SK-N-SH (cell line): ENCODE measurements around the gene C20orf204. TPM values are rescaled to one million over a fixed set of nuclear protein-coding genes. Genes with fewer than 3 reads are reported as not detected.

Experiments
- CTCF ChIA-PET: fragments of 300-600, 350-600 bp; formaldehyde crosslinking; extraction: SDS; loops from one replicate; lab custom pipeline; 2021; lab: Yijun Ruan, JAX
- POLR2A ChIA-PET: fragments of 350-600 bp; sonication (Branson Sonifier 250); formaldehyde crosslinking; extraction: SDS; loops from one replicate; lab custom pipeline; 2020; ENCODE audit warnings: antibody characterized with exemption, inconsistent platforms; lab: Yijun Ruan, JAX
- DNase-seq: peaks from one replicate; pipeline ENCODE4 v3.0.0; 2012
- H2AFZ ChIP-seq: fragments of 200-600 bp; sonication (generic); 2 replicates; pipeline ENCODE4 v1.8.1; 2016; ENCODE audit warnings: antibody characterized with exemption, mild to moderate bottlenecking, low read depth
- H3F3A ChIP-seq: fragments of 200-600 bp; sonication (generic); replicated peaks from 2 replicates; pipeline ENCODE3; 2016; ENCODE audit warnings: antibody characterized with exemption, mild to moderate bottlenecking; ENCODE audit not compliant: insufficient read depth
- H3K27ac ChIP-seq, 2 experiments: fragments of 200-500 bp in 1 of 2; fragments of 200-600 bp in 1 of 2; sonication (Bioruptor generic) in 1 of 2; sonication (generic), shearing (Covaris generic) in 1 of 2; 2 replicates each; pipeline versions ENCODE4 v1.5.1 to v1.6.1; 2014 to 2016; ENCODE audit warnings: low read depth in 2 of 2, inconsistent platforms in 1 of 2, low read length in 1 of 2, mild to moderate bottlenecking in 1 of 2, mixed read lengths in 1 of 2
- H3K27me3 ChIP-seq: fragments of 200-600 bp; sonication (generic), shearing (Covaris generic); 2 replicates; pipeline ENCODE4 v1.6.1; 2016; ENCODE audit warnings: mixed run types; ENCODE audit not compliant: insufficient read depth
- H3K36me3 ChIP-seq, 2 experiments: fragments of 200-500 bp in 1 of 2; fragments of 200-600 bp in 1 of 2; sonication (Bioruptor generic) in 1 of 2; sonication (generic) in 1 of 2; replicated peaks in 1 of 2; 2 replicates each; pipeline versions ENCODE3 to v1.5.1; 2014 to 2016; ENCODE audit warnings: low read length in 1 of 2, mild to moderate bottlenecking in 1 of 2; ENCODE audit not compliant: insufficient read depth in 2 of 2, control insufficient read depth in 1 of 2
- H3K4me1 ChIP-seq, 2 experiments: fragments of 200-500 bp in 1 of 2; fragments of 200-600 bp in 1 of 2; sonication (Bioruptor generic) in 1 of 2; sonication (generic), shearing (Covaris generic) in 1 of 2; 2 replicates each; pipeline versions ENCODE4 v1.5.1 to v1.6.1; 2014 to 2016; ENCODE audit warnings: low read depth in 1 of 2, low read length in 1 of 2, mixed run types in 1 of 2; ENCODE audit not compliant: insufficient read depth in 2 of 2, control insufficient read depth in 1 of 2
- H3K4me2 ChIP-seq: fragments of 200-600 bp; sonication (generic), shearing (Covaris generic); 2 replicates; pipeline ENCODE4 v1.6.1; 2017; ENCODE audit warnings: mixed run types
- H3K4me3 ChIP-seq, 2 experiments: fragments of 200-500 bp in 1 of 2; fragments of 200-600 bp in 1 of 2; sonication (Bioruptor generic) in 1 of 2; sonication (generic), shearing (Covaris generic) in 1 of 2; 2 replicates each; pipeline versions ENCODE4 v1.5.1 to v1.8.1; 2014 to 2016; ENCODE audit warnings: low read depth in 2 of 2, inconsistent platforms in 1 of 2, low read length in 1 of 2, mild to moderate bottlenecking in 1 of 2, mixed read lengths in 1 of 2, moderate library complexity in 1 of 2
- H3K79me2 ChIP-seq: fragments of 200-600 bp; sonication (generic); 2 replicates; pipeline ENCODE4 v1.8.1; 2017; ENCODE audit warnings: mild to moderate bottlenecking; ENCODE audit not compliant: insufficient read depth
- H3K9ac ChIP-seq: fragments of 200-600 bp; sonication (generic); 2 replicates; pipeline ENCODE4 v1.6.1; 2017; ENCODE audit warnings: mixed run types
- H3K9me2 ChIP-seq: fragments of 200-600 bp; sonication (generic); 2 replicates; pipeline ENCODE4 v1.6.1; 2017; ENCODE audit warnings: mixed run types
- H3K9me3 ChIP-seq: fragments of 200-600 bp; sonication (generic); 2 replicates; pipeline ENCODE4 v1.6.1; 2017; ENCODE audit warnings: mixed run types, mild to moderate bottlenecking, moderate library complexity
- H4K20me1 ChIP-seq: fragments of 200-600 bp; sonication (generic); 2 replicates; pipeline ENCODE4 v1.6.1; 2017; ENCODE audit warnings: mild to moderate bottlenecking, mixed run types; ENCODE audit not compliant: insufficient read depth
- CHD2 ChIP-seq: fragments of 150-350 bp; IDR thresholded peaks from 2 replicates; pipeline ENCODE4 v1.6.1; 2018; ENCODE audit warnings: low read length; ENCODE audit not compliant: partially characterized antibody
- ELF1 ChIP-seq: IDR thresholded peaks from 2 replicates; pipeline ENCODE4 v1.4.0; 2012
- EZH2phosphoT487 ChIP-seq: fragments of 200-600 bp; sonication (generic); IDR thresholded peaks from 2 replicates; pipeline ENCODE4 v1.6.1; 2017; ENCODE audit warnings: low read depth, mixed run types, mild to moderate bottlenecking, antibody characterized with exemption, moderate library complexity, borderline replicate concordance
- FOSL2 ChIP-seq: IDR thresholded peaks from 2 replicates; pipeline ENCODE4 v1.4.0; 2012; ENCODE audit warnings: low read depth, mild to moderate bottlenecking, moderate library complexity, borderline replicate concordance
- FOXJ3 ChIP-seq: sonication (generic); formaldehyde crosslinking; IDR thresholded peaks from 2 replicates; pipeline ENCODE4 v1.5.1; 2020; ENCODE audit warnings: mild to moderate bottlenecking, missing genetic modification reagents
- FOXM1 ChIP-seq: IDR thresholded peaks from 2 replicates; pipeline ENCODE4 v1.4.0; 2012; ENCODE audit warnings: low read depth, mild to moderate bottlenecking
- GATA2 ChIP-seq: sonication (generic); formaldehyde crosslinking; IDR thresholded peaks from 2 replicates; pipeline ENCODE4 v1.5.0; 2020; ENCODE audit warnings: mild to moderate bottlenecking, missing genetic modification reagents
- JUND ChIP-seq: IDR thresholded peaks from 2 replicates; pipeline ENCODE4 v1.4.0; 2012
- MXI1 ChIP-seq: IDR thresholded peaks from 2 replicates; pipeline ENCODE4 v1.6.1; 2012; ENCODE audit warnings: mild to moderate bottlenecking, low read depth, low read length, improper control_type of control experiment
- RCOR1 ChIP-seq: fragments of 150-350 bp; IDR thresholded peaks from 2 replicates; pipeline ENCODE4 v1.6.1; 2017; ENCODE audit warnings: antibody characterized with exemption, low read length
- RXRA ChIP-seq: IDR thresholded peaks from 2 replicates; pipeline ENCODE4 v1.4.0; 2012; ENCODE audit warnings: low read depth, mild to moderate bottlenecking, borderline replicate concordance
- SIN3A ChIP-seq: IDR thresholded peaks from 2 replicates; pipeline ENCODE4 v1.6.1; 2012; ENCODE audit warnings: low read depth, mild to moderate bottlenecking, low read length, moderate library complexity, borderline replicate concordance
- TCF12 ChIP-seq: IDR thresholded peaks from 2 replicates; pipeline ENCODE4 v1.4.0; 2012
- YY1 ChIP-seq: IDR thresholded peaks from 2 replicates; pipeline ENCODE4 v1.4.0; 2012; ENCODE audit warnings: low read depth, mild to moderate bottlenecking
- WGBS: methylation state at CpG from one replicate; pipeline ENCODE4 v1.1.6; 2017; ENCODE audit warnings: low lambda C conversion rate; 5-methylcytosine and 5-hydroxymethylcytosine counted together
- polyA plus RNA-seq, 3 experiments: library from polyadenylated mRNA; depleted of rRNA; stranded (reverse); fragments of >200 nt; gene quantifications; 2 replicates each; pipeline ENCODE4 v1.2.3, GENCODE V29; 2012
- TF ChIP-seq, protein P1 (sequence below): fragments of 150-350 bp; IDR thresholded peaks from 2 replicates; pipeline ENCODE4 v1.6.1; 2016; ENCODE audit warnings: mild to moderate bottlenecking, low read depth, low read length
- TF ChIP-seq, protein P2 (sequence below): IDR thresholded peaks from 2 replicates; pipeline ENCODE4; 2012
- TF ChIP-seq, protein P3 (sequence below): IDR thresholded peaks from 2 replicates; pipeline ENCODE4 v1.4.0; 2012; ENCODE audit warnings: low read depth, borderline replicate concordance
- TF ChIP-seq, protein P4 (sequence below): fragments of 200-600 bp; sonication (generic); IDR thresholded peaks from 2 replicates; pipeline ENCODE4 v1.6.1; 2017; ENCODE audit warnings: antibody characterized with exemption, mild to moderate bottlenecking, moderate library complexity

Gene C20orf204
- polyA plus RNA-seq, 1 of the 3 experiments (the other 2 are of a cell fraction) = 0.21 TPM

DNA sequence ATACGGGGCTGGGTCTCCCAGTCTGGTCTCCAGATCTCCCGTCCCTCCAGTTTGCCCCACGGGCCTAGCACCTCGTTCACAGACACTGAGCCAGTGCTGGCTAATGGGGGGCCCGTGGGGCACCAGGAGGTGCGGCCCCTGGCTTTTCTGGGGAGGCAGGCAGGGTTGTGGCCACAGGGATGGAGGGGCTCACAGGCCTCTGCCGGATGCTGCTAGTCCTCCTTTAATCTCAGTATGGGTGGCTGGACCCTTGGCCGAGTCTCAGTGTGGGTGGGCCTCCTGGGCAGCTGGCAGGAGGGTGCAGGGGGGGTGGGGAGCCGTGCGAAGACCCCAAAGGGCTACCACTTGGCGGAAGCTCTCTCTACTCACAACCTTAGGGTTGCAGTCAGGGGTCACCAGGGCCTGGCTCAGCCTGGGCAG lies 15.1 kb downstream of the C20orf204 start:
- TF ChIP-seq, protein P1, sequence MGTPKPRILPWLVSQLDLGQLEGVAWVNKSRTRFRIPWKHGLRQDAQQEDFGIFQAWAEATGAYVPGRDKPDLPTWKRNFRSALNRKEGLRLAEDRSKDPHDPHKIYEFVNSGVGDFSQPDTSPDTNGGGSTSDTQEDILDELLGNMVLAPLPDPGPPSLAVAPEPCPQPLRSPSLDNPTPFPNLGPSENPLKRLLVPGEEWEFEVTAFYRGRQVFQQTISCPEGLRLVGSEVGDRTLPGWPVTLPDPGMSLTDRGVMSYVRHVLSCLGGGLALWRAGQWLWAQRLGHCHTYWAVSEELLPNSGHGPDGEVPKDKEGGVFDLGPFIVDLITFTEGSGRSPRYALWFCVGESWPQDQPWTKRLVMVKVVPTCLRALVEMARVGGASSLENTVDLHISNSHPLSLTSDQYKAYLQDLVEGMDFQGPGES = no peak
- TF ChIP-seq RXRA (no peak), TCF12 (no peak), EZH2phosphoT487 (no peak), FOSL2 (no peak), CHD2 (no peak), YY1 (no peak), FOXJ3 (CRISPR knock-in tag) (no peak), RCOR1 (no peak)
- TF ChIP-seq, protein P2, sequence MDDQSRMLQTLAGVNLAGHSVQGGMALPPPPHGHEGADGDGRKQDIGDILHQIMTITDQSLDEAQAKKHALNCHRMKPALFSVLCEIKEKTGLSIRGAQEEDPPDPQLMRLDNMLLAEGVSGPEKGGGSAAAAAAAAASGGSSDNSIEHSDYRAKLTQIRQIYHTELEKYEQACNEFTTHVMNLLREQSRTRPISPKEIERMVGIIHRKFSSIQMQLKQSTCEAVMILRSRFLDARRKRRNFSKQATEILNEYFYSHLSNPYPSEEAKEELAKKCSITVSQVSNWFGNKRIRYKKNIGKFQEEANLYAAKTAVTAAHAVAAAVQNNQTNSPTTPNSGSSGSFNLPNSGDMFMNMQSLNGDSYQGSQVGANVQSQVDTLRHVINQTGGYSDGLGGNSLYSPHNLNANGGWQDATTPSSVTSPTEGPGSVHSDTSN = no peak
- H3K4me3 ChIP-seq = no peak overlapping the region
- H3K27ac ChIP-seq = no peak overlapping the region
- H4K20me1 ChIP-seq = no peaks in the 10 kb centered on the region
- H3F3A ChIP-seq = no peaks in the 10 kb centered on the region
- no peaks in the 10 kb centered on the region for H3K9me3 ChIP-seq
- H3K4me1 ChIP-seq = peaks cover 0 to 7% of the 10 kb centered on the region in 2 experiments; a peak in 1 of 4 replicates
- no peaks in the 10 kb centered on the region for H3K9me2 ChIP-seq
- H3K79me2 ChIP-seq = no peaks in the 10 kb centered on the region
- ChIA-PET CTCF (interaction anchor here (0.5 to 7.8 kb wide), 4 partner anchors 13 to 77 kb away, joined by 3 to 85 read pairs (median 4); partner anchors contain the start of gene SAMD10), POLR2A (no interaction called here)
- H3K4me2 ChIP-seq = no peak overlapping the region
- 63% methylated on average over 6 of the region's 11 CpGs for WGBS
- no peak overlapping the region for H3K9ac ChIP-seq
- H3K36me3 ChIP-seq = no peaks in the 10 kb centered on the region
- H3K27me3 ChIP-seq = peaks cover 30% of the 10 kb centered on the region
- H2AFZ ChIP-seq = no peak overlapping the region
- no peak for DNase-seq

DNA sequence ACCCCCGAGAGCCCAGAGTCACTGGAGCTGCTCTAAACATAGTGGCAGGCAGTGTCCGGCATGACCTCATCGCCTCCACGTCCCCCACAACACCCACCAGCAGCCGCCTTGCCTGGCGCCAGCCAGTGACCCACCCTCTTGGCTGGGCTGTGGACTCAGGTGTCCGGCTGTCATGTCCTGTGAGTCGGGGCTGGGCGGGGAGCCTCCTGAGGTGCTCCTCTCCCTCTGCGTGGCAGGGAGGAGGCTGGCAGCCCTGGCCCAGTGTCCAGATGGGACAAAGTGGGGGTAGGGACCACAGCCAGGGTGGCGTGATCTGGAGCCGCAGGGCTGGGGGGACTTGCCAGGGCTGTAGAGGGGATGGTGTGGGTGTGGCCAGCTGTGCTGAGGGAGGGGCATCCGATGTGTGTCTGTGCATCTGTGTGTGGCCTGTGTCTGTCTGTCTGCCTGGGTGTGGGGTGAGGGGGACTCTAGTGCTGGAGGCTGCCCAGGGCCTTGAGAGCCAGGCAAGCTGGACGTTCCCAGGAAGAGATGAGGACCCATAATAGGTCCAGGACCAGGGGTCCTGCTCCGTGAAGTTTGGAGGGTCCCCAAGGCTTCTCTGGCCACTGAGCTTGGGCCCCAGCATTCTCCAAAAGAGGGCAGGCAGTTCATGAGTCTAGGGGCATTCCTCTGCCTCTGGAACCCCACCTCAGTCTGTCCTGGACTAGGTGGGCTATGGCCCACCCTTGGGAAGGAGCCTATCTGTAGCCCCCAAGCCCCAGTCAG lies 15.8 kb downstream of the C20orf204 start:
- Histone ChIP-seq H3K9me2 (no peaks in the 10 kb centered on the region), H4K20me1 (no peaks in the 10 kb centered on the region), H3K27ac (no peak overlapping the region), H3K9ac (no peak overlapping the region), H3K27me3 (peaks cover 23% of the 10 kb centered on the region), H2AFZ (no peak overlapping the region), H3K9me3 (no peaks in the 10 kb centered on the region), H3K79me2 (no peaks in the 10 kb centered on the region), H3K4me2 (no peak overlapping the region), H3K36me3 (no peaks in the 10 kb centered on the region), H3F3A (no peaks in the 10 kb centered on the region), H3K4me1 (peaks cover 0 to 7% of the 10 kb centered on the region in 2 experiments; a peak in 1 of 4 replicates), H3K4me3 (no peak overlapping the region)
- ChIA-PET POLR2A (no interaction called here), CTCF (interaction anchor here (0.6 to 7.8 kb wide), 10 partner anchors 9 to 142 kb away, joined by 3 to 85 read pairs (median 3); partner anchors contain the start of genes C20orf204 and TCEA2)
- 60% methylated on average over 1 of the region's 15 CpGs for WGBS
- DNase-seq = no peak
- TF ChIP-seq RCOR1 (no peak), MXI1 (no peak), SIN3A (no peak), JUND (no peak), GATA2 (no peak), ELF1 (no peak), RXRA (no peak), FOXM1 (no peak), TCF12 (no peak)
- TF ChIP-seq, protein P3, sequence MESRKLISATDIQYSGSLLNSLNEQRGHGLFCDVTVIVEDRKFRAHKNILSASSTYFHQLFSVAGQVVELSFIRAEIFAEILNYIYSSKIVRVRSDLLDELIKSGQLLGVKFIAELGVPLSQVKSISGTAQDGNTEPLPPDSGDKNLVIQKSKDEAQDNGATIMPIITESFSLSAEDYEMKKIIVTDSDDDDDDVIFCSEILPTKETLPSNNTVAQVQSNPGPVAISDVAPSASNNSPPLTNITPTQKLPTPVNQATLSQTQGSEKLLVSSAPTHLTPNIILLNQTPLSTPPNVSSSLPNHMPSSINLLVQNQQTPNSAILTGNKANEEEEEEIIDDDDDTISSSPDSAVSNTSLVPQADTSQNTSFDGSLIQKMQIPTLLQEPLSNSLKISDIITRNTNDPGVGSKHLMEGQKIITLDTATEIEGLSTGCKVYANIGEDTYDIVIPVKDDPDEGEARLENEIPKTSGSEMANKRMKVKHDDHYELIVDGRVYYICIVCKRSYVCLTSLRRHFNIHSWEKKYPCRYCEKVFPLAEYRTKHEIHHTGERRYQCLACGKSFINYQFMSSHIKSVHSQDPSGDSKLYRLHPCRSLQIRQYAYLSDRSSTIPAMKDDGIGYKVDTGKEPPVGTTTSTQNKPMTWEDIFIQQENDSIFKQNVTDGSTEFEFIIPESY = no peak
- TF ChIP-seq, protein P4, sequence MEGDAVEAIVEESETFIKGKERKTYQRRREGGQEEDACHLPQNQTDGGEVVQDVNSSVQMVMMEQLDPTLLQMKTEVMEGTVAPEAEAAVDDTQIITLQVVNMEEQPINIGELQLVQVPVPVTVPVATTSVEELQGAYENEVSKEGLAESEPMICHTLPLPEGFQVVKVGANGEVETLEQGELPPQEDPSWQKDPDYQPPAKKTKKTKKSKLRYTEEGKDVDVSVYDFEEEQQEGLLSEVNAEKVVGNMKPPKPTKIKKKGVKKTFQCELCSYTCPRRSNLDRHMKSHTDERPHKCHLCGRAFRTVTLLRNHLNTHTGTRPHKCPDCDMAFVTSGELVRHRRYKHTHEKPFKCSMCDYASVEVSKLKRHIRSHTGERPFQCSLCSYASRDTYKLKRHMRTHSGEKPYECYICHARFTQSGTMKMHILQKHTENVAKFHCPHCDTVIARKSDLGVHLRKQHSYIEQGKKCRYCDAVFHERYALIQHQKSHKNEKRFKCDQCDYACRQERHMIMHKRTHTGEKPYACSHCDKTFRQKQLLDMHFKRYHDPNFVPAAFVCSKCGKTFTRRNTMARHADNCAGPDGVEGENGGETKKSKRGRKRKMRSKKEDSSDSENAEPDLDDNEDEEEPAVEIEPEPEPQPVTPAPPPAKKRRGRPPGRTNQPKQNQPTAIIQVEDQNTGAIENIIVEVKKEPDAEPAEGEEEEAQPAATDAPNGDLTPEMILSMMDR = no peak
- TF ChIP-seq, protein P1 = no peak
- TF ChIP-seq, protein P2 = no peak
